Measurements from ENCODE around the gene SOX18.

Gene SOX18

DNA sequence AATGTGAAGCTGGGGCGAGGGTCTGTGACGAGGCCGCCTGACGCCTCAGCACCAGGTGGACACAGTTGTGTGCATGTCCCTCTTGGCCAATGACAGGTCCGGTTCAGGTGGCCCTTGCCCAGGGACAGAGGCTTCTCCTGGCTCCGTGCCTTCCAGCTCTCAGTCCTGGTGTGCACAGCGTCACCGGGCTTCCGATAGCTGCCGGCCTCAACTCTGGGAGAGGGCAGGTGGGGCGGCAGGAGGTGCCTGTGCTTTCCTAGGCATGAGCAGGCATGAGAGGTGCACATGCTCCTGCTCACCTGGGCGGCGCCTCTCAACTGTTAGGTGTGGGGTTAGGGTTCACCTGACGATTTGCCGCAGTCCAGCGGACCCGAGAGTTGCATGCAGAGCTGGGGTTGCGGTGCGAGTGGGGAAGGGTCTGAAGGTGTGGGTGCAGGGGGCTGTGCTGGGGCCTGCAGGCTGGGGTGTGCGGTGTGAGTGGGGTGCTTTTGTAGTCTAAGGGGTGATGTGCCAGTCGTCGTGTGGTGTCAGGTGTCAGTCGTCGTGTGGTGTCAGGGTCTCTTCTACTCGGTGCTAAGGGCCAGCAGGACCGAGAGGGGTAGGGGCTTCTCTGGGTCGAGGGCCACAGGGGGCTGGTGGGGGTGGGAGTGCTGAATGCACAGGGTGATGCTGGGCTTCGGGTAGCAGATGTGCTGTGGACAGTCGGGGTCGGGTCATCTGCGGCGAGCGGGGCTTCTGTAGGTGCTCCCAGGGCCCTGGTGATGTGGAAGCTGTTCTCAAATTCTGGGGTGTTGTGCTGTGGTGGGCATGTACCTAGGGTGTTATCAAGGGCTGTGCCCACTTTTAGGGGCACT, 3.8 kb upstream of the SOX18 start:
- no peak for DNase-seq (ENCODE audit: low read depth)

DNA sequence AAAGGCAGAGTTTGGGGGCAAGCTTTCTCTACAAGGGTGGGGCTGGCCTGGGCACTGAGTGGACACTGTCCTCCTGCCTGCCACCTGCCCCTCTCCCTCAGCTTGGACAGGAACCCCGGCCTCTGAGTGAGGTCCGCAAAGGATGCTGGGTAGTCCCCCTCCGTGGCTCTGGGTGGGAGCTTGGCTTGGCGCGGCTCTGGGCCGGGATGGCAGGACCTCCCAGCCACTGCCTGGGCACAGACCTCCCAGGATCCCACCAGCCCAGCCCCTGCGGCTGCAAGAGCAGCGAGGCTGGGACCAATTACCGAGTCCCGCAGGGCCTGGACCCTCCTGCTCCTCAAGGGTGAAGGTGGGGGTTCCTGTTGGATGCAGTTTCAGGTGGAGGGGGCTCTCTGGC, 2.9 kb upstream of the SOX18 start:
- no peak for DNase-seq (ENCODE audit: low read depth)

GRCh38 chr20:64051561-64052325, 2.3 kb upstream of the SOX18 start:
- no peak for DNase-seq (ENCODE audit: low read depth)

DNA sequence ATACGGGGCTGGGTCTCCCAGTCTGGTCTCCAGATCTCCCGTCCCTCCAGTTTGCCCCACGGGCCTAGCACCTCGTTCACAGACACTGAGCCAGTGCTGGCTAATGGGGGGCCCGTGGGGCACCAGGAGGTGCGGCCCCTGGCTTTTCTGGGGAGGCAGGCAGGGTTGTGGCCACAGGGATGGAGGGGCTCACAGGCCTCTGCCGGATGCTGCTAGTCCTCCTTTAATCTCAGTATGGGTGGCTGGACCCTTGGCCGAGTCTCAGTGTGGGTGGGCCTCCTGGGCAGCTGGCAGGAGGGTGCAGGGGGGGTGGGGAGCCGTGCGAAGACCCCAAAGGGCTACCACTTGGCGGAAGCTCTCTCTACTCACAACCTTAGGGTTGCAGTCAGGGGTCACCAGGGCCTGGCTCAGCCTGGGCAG, 1.6 kb upstream of the SOX18 start:
- DNase-seq (ENCODE audit: low read depth) = no peak

GRCh38 chr20:64050261-64051032, 1.0 kb upstream of the SOX18 start:
- no peak for DNase-seq (ENCODE audit: low read depth)

GRCh38 chr20:64049878-64050260, 430 bp upstream of the SOX18 start:
- DNase-seq (ENCODE audit: low read depth) = no peak

- DNase-seq (ENCODE audit: low read depth) = no peak
Measured at GRCh38 chr20:64048402-64049044, 916 bp downstream of the SOX18 start.

DNA sequence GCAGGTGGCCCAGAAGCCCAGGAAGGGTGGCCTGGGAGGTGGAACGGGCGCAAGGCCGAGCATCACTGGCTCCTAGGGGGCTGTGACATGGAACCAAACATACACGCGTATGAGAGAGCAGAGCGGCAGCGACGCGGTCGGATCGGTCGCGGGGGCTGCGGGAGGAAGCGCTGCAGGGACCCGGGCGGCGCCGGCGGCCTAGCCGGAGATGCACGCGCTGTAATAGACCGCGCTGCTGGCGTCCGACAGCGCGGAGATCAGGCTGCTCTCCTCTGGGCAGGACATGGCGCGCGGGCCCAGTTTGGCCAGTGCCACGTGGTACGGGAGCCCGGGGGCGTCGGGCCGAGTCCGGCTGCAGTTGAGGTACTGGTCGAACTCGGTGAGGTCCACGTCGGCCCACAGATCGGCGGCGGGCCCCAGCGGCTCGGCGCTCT, 1.5 kb downstream of the SOX18 start:
- no peak for DNase-seq (ENCODE audit: low read depth)

GRCh38 chr20:64047046-64047389, 2.4 kb downstream of the SOX18 start:
- DNase-seq (ENCODE audit: low read depth) = no peak

GRCh38 chr20:64045346-64046011, 4.0 kb downstream of the SOX18 start:
- no peak for DNase-seq (ENCODE audit: low read depth)

DNA sequence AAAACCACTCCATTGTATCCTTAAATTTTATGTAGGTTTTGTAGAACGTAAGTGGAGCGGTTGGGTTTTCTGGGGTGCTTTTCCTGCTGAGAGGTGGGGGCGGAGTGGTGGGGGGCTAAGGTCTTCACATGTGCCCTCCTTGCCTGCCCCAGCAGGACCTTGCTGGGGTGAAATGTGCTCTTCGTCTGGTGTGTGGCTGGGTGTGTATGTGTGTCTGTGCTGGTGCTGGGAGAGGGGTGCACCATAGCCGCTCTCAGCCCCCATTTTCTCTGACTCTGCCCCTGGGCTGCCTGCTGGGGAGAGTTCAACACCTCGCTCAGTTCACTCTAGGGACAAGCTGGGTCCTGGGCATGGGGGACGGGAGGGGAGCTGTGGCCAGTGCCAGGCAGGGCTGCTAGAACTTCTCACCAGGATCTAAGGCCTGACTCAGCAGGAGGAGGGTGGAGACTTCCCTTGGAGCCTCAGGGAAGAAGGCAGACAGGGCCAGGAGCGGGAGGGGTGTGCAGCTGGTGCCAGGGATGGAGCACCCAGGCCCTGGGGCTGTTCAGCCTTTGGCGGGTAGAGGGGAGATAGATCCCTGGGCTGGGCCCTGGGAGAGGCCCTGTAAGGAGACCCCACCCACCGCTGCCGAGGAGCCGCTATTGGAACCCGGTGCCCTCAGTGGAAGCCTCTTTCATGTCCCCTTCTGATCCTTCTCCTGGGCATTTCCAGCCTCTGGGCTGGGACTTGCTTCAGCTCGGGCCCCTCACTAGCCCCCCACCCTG, 4.8 kb downstream of the SOX18 start:
- no peak for DNase-seq (ENCODE audit: low read depth)

DNA sequence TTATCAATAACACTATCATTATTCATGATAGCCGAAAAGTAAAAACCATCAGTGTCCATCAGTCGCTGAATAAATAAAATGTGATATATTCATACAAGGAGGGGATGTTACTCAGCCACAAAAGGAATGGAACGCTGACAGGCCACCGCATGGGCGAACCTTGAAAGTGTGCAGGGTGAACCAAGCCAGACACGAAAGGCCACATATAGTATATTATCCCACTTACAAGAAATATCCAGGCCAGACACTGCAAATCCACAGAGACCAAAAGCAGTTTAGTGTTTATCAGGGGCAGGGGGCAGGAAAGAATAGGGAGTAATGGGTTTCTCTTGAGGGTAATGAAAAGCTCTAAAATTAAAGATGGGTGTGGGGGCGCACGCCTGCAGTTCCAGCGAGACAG, 5.7 kb downstream of the SOX18 start:
- no peak for DNase-seq (ENCODE audit: low read depth)

DNA sequence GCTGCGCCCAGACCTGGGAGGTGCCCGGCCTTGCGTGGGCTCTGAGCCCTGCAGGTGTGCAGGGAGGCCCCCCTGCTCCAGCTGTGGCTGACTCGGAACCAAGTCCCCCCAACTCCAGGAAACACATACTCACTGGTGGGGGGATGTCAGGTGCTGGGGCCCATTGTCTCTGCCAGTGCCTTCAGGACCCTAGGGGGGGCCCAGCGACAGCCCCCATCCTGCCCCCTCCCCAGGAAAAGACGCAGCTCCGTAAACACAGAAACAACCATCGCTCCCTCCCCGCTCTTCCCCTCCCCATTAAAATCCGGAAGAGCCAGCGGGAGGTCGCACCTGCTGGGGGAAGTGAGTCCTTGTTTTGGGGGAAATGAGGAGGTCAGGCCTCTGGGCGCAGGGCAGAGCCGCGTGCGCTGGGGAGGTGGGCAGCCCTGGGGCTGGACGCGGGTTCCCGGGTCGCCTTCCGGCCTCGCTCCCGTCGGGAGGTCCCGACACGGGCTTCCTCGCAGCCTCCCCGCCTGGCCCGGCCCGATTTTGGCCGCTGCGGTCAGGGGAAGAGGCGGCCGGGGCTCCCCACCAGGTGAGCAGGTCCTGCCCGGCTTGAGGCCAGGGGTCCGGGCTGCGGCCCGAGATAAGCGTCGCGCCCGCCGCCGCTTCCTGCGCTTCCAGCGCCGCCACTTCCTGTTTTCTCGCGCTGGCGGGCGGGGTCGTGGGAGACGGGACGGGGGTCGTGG, 7.2 kb downstream of the SOX18 start:
- DNase-seq (ENCODE audit: low read depth) = no peak

DNA sequence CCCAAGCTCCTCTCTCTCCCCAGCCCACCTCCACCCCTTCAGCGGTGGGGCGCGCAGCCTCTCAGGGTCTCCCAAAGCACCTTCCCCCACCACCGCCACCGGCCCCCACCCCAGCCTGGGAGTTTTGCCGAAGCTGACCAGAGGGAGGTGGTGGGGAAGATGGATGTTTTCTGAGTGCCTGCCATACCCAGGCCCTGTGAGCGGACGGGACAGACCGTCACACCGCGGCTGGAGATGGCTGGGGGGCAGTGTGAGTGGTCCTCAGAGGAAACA, 7.7 kb downstream of the SOX18 start:
- no peak for DNase-seq (ENCODE audit: low read depth)

DNA sequence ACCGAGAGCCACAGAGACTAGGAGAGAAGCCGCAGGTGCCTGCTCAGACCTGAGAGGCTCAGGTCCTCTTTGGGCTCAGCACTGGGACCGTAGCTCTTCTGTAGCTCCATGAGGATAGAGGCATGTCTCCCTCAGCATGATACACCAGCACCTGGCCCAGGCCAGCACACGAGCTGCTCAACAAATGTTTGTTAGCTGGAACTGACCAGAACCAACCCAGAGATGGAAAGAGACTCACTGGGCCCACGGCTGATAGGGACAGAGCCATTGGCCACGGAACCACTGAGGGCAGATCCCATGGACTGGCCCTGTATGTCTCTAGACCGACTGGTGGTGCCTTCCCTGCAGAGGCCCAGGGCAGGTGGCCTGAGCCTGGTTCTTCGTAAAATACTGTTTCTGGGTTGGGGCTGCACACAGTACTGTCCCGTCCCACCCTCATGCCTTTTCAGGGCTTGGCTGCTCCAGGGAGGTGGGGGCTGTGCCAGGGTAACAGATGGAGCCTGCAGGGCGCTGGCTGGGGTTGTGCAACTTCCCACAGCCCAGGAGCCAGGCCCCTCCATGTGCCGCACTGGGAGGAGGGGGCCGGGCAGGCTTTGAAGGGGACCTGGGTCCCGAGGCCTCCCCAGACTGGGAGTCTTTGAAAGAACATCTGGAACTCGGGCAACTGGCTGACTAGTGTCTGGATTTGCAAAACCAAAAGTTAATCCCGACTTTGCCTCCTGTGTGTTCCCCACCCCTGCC, 8.2 kb downstream of the SOX18 start:
- DNase-seq (ENCODE audit: low read depth) = no peak

GRCh38 chr20:64040231-64041039, 9.0 kb downstream of the SOX18 start:
- DNase-seq (ENCODE audit: low read depth) = no peak

DNA sequence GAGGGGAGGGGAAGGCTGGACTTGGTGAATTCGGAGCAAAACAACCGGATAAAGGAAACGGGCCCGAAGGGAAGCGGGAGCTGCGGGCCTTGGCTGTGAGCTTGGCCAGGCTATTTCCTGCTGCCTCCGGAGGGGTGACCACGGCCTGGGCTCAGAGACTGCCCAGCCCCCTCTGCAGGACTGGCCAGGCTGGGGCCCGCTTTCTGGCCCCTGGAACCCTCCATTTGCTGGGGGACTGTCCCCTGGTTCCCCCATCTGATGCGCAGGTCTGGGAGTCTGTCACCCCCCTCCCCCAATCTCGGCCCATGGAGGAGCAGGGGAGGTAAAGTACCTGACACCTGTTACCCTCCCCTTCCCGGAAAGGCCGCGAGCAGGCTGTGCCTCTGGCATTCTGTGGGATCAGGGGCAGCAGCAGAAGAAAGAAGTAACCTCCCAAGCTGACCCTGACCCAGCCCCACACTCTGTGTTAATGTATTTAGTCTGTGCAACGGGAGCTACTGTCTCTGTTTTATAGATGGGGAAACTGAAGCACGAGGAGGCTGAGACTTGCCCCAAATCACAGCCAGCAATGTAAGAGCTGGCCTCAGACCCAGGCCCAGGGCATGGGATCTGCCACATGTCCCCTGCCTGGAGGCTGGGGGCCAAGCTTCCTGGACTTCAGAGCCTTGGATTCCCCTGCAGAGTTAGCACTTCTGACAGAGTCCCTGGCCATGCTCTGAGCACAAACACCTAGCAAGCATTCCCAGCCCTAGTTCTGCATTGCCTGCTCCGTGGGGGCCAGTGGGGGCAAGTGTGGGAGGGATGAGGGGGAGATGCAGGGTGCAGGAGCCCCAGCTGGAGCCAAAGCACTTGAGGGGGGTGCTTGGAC, 9.9 kb downstream of the SOX18 start:
- no peak for DNase-seq (ENCODE audit: low read depth)
